H1 (cell line): Measurements from ENCODE around the gene P3H4. TPM values are rescaled to one million over a fixed set of nuclear protein-coding genes. Genes with fewer than 3 reads are reported as not detected.

ENCODE experiments used
- CTCF ChIA-PET: fragments of 300-600 bp; sonication (Branson Sonifier 250); formaldehyde crosslinking; loops from one replicate; lab custom pipeline; 2021; ENCODE audit not compliant: partially characterized antibody; lab: Charles Lee
- POLR2A ChIA-PET: fragments of 300-600 bp; sonication (Branson Sonifier 250); formaldehyde crosslinking; loops from one replicate; lab custom pipeline; 2021; ENCODE audit warnings: inconsistent platforms; ENCODE audit not compliant: partially characterized antibody; lab: Charles Lee
- DNase-seq, 2 experiments: peaks; one replicate each; pipeline versions ENCODE4 v3.0.0 to v3.0.0-alpha.2; 2010 to 2022; ENCODE audit warnings: low spot score in 2 of 2, low read depth in 1 of 2, mixed read lengths in 1 of 2
- FAIRE-seq: peaks from 2 replicates; lab custom pipeline; 2011; peaks lifted over from hg19 to GRCh38; lab: Jason Lieb, UNC
- H2AFZ ChIP-seq: 2 replicates; pipeline ENCODE4 v1.8.1; 2012; ENCODE audit warnings: low read length, inconsistent platforms
- H2AK5ac ChIP-seq: 2 replicates; pipeline ENCODE4 v1.6.1; 2013; ENCODE audit warnings: low read depth, low read length
- H2BK120ac ChIP-seq: replicated peaks from 2 replicates; pipeline ENCODE3; 2013; ENCODE audit warnings: low read depth, low read length, inconsistent platforms
- H2BK12ac ChIP-seq: 2 replicates; pipeline ENCODE4 v1.6.1; 2013; ENCODE audit warnings: low read depth, low read length
- H2BK15ac ChIP-seq: 2 replicates; pipeline ENCODE4 v1.6.1; 2013; ENCODE audit warnings: low read length
- H2BK20ac ChIP-seq: 2 replicates; pipeline ENCODE4 v1.6.1; 2013; ENCODE audit warnings: low read length
- H2BK5ac ChIP-seq: 2 replicates; pipeline ENCODE4 v1.6.1; 2013; ENCODE audit warnings: low read depth, low read length
- H3K14ac ChIP-seq: 2 replicates; pipeline ENCODE4 v1.6.1; 2013; ENCODE audit warnings: inconsistent platforms; ENCODE audit not compliant: insufficient read length
- H3K18ac ChIP-seq: 2 replicates; pipeline ENCODE4 v1.6.1; 2013; ENCODE audit warnings: low read length; ENCODE audit errors: extremely low read depth
- H3K23ac ChIP-seq: 2 replicates; pipeline ENCODE4 v1.6.1; 2013; ENCODE audit warnings: inconsistent platforms; ENCODE audit not compliant: insufficient read length
- H3K23me2 ChIP-seq: 2 replicates; pipeline ENCODE4 v1.6.1; 2013; ENCODE audit warnings: low read depth, low read length
- H3K27ac ChIP-seq: 2 replicates; pipeline ENCODE4 v1.6.1; 2011; ENCODE audit warnings: low read depth, low read length, inconsistent platforms
- H3K27me3 ChIP-seq, 4 experiments: replicated peaks in 1 of 4; 1 replicate in 1 of 4; 2 replicates in 3 of 4; pipeline versions ENCODE4 v1.6.1 to v1.8.1; 2011 to 2013; ENCODE audit warnings: low read length in 3 of 4, mild to moderate bottlenecking in 3 of 4, inconsistent platforms in 2 of 4, mixed read lengths in 2 of 4, moderate library complexity in 1 of 4; ENCODE audit not compliant: control insufficient read depth in 3 of 4, insufficient read depth in 3 of 4; ENCODE audit errors: extremely low read depth in 1 of 4
- H3K36me3 ChIP-seq, 4 experiments: 2 replicates each; pipeline versions ENCODE4 v1.6.1 to v1.8.1; 2011 to 2013; ENCODE audit warnings: mild to moderate bottlenecking in 4 of 4, low read length in 3 of 4, moderate library complexity in 2 of 4, control low read depth in 1 of 4, inconsistent platforms in 1 of 4; ENCODE audit not compliant: insufficient read depth in 4 of 4, control insufficient read depth in 2 of 4
- H3K4ac ChIP-seq: replicated peaks from 2 replicates; pipeline ENCODE3; 2013; ENCODE audit warnings: low read length, low read depth, mixed read lengths, inconsistent platforms; ENCODE audit not compliant: insufficient read length
- H3K4me1 ChIP-seq, 4 experiments: replicated peaks in 1 of 4; 1 replicate in 1 of 4; 2 replicates in 3 of 4; pipeline versions ENCODE4 v1.6.1 to v1.8.1; 2011 to 2013; ENCODE audit warnings: low read length in 3 of 4, inconsistent platforms in 2 of 4, mixed read lengths in 1 of 4; ENCODE audit not compliant: insufficient read depth in 4 of 4, control insufficient read depth in 3 of 4
- H3K4me2 ChIP-seq, 2 experiments: 2 replicates each; pipeline versions ENCODE4 v1.6.1 to v1.8.1; 2011 to 2013; ENCODE audit warnings: low read depth in 2 of 2, low read length in 2 of 2, control low read depth in 1 of 2, inconsistent platforms in 1 of 2, mild to moderate bottlenecking in 1 of 2; ENCODE audit not compliant: insufficient read depth in 1 of 2
- H3K4me3 ChIP-seq, 4 experiments: fragments of 200-600, 300-600 bp in 1 of 4; sonication (generic), shearing (Covaris generic), sonication (Bioruptor Twin) in 1 of 4; 2 replicates each; pipeline versions ENCODE4 v1.5.1 to v1.8.1; 2011 to 2016; ENCODE audit warnings: low read length in 4 of 4, low read depth in 3 of 4, control low read depth in 2 of 4, inconsistent platforms in 2 of 4, mild to moderate bottlenecking in 2 of 4, mixed read lengths in 1 of 4, moderate library complexity in 1 of 4; ENCODE audit not compliant: insufficient read depth in 2 of 4; ENCODE audit errors: extremely low read depth in 1 of 4
- H3K56ac ChIP-seq: replicated peaks from 2 replicates; pipeline ENCODE3; 2013; ENCODE audit warnings: low read depth, mild to moderate bottlenecking, mixed read lengths, low read length, inconsistent platforms; ENCODE audit not compliant: insufficient read length
- H3K79me1 ChIP-seq: 2 replicates; pipeline ENCODE4 v1.6.1; 2013; ENCODE audit warnings: low read depth, low read length, control low read depth
- H3K79me2 ChIP-seq, 2 experiments: 2 replicates each; pipeline versions ENCODE4 v1.6.1 to v1.8.1; 2012 to 2013; ENCODE audit warnings: low read length in 2 of 2, mild to moderate bottlenecking in 2 of 2, inconsistent platforms in 1 of 2; ENCODE audit not compliant: insufficient read depth in 2 of 2, control insufficient read depth in 1 of 2
- H3K9ac ChIP-seq, 4 experiments: replicated peaks in 1 of 4; 1 replicate in 1 of 4; 2 replicates in 3 of 4; pipeline versions ENCODE4 v1.6.1 to v1.8.1; 2011 to 2013; ENCODE audit warnings: low read depth in 3 of 4, low read length in 3 of 4, control low read depth in 2 of 4, mild to moderate bottlenecking in 2 of 4, moderate library complexity in 2 of 4, inconsistent platforms in 1 of 4; ENCODE audit errors: extremely low read depth in 1 of 4
- H3K9me3 ChIP-seq, 2 experiments: 2 replicates each; pipeline versions ENCODE4 v1.6.1 to v1.8.1; 2012 to 2013; ENCODE audit warnings: mild to moderate bottlenecking in 2 of 2, moderate library complexity in 2 of 2, control low read depth in 1 of 2, inconsistent platforms in 1 of 2, low read depth in 1 of 2, low read length in 1 of 2, mixed read lengths in 1 of 2; ENCODE audit not compliant: insufficient read depth in 2 of 2
- H4K20me1 ChIP-seq, 2 experiments: replicated peaks in 1 of 2; 2 replicates each; pipeline versions ENCODE3 to v1.8.1; 2011 to 2013; ENCODE audit warnings: inconsistent platforms in 2 of 2, low read length in 2 of 2, mild to moderate bottlenecking in 1 of 2; ENCODE audit not compliant: insufficient read depth in 2 of 2, control insufficient read depth in 1 of 2
- H4K5ac ChIP-seq: 2 replicates; pipeline ENCODE4 v1.6.1; 2013; ENCODE audit warnings: low read length, low read depth, mixed read lengths, inconsistent platforms; ENCODE audit not compliant: insufficient read length
- H4K8ac ChIP-seq: 2 replicates; pipeline ENCODE4 v1.8.0; 2013; ENCODE audit warnings: mild to moderate bottlenecking, moderate library complexity, low read length, inconsistent platforms; ENCODE audit not compliant: insufficient read depth; ENCODE audit errors: extremely low read depth
- H4K91ac ChIP-seq: replicated peaks from 2 replicates; pipeline ENCODE3; 2013; ENCODE audit warnings: low read length, mixed read lengths, inconsistent platforms; ENCODE audit not compliant: insufficient read length
- BACH1 ChIP-seq: IDR thresholded peaks from 2 replicates; pipeline ENCODE4 v1.6.1; 2012; ENCODE audit warnings: low read length, improper control_type of control experiment
- RFX5 ChIP-seq: IDR thresholded peaks from 2 replicates; pipeline ENCODE4 v1.6.1; 2011; ENCODE audit warnings: low read depth, low read length, improper control_type of control experiment, borderline replicate concordance
- WGBS, 2 experiments: shearing (Covaris generic) in 1 of 2; methylation state at CpG; one replicate each; pipeline versions ENCODE4 v1.1.6 to v1.1.7; 2013 to 2015; ENCODE audit warnings: low lambda C conversion rate in 2 of 2, mixed read lengths in 2 of 2, inconsistent platforms in 1 of 2, low coverage in 1 of 2, missing lambda C conversion rate in 1 of 2; ENCODE audit not compliant: insufficient replicate concordance in 2 of 2, insufficient coverage in 1 of 2, insufficient read length in 1 of 2; ENCODE audit errors: extremely low coverage in 1 of 2, missing lambda C conversion rate in 1 of 2; 5-methylcytosine and 5-hydroxymethylcytosine counted together
- polyA plus RNA-seq, 7 experiments: library from polyadenylated mRNA; depleted of rRNA in 3 of 7; stranded (reverse) in 5 of 7; unstranded in 2 of 7; fragments of >200 nt in 5 of 7; fragments of 200-250 nt in 2 of 7; gene quantifications; 1 replicate in 5 of 7; 2 replicates in 1 of 7; 4 replicates in 1 of 7; pipeline versions ENCODE4 v1.2.1 to v1.2.3, GENCODE V29; 2011 to 2013; ENCODE audit warnings: missing spikeins in 2 of 7, mixed read lengths in 2 of 7
- total RNA-seq: library from RNA; stranded (reverse); fragmentation: NEBNext Ultra II Directional; extraction: Animal tissue kit (Norgen Biotek cat#: 25700); gene quantifications from 2 replicates; pipeline ENCODE4 v1.2.1, GENCODE V29; 2021

The P3H4 gene
- total and polyA plus RNA-seq, 2 of the 8 experiments (the other 6 are each of a cell fraction or from before 2014, with no cell fraction given) = 23.4 to 26.7 TPM

GRCh38 chr17:41796121-41796895, 15.4 kb downstream of the P3H4 start:
- no peak overlapping the region for H3K23ac ChIP-seq
- ChIA-PET POLR2A (interaction anchor here (0.7 to 4.2 kb wide), 6 partner anchors 9 to 108 kb away, joined by 3 to 41 read pairs (median 3); partner anchors contain the start of gene JUP), CTCF (interaction anchor here (0.6 to 10.9 kb wide), 6 partner anchors 8 to 168 kb away, joined by 3 to 149 read pairs (median 3); partner anchors contain the start of gene JUP)
- no peak for TF ChIP-seq RFX5
- no peak for TF ChIP-seq BACH1
- no peaks in the 10 kb centered on the region for H3K79me1 ChIP-seq
- H3K79me2 ChIP-seq = no peaks in the 10 kb centered on the region
- no peak overlapping the region for H3K27ac ChIP-seq
- no peak overlapping the region for H2BK15ac ChIP-seq
- H3K9ac ChIP-seq = no peak overlapping the region
- H3K4ac ChIP-seq = no peak overlapping the region
- H2BK120ac ChIP-seq = no peak overlapping the region
- H4K20me1 ChIP-seq = no peaks in the 10 kb centered on the region
- H3K23me2 ChIP-seq = peaks cover 2% of the 10 kb centered on the region; the same call in 1 of the 2 replicates
- no peak for FAIRE-seq
- 91% methylated on average over 10 of the region's 10 CpGs; no CpG with 5 or more reads in 1 of the 2 experiments for WGBS, 2 experiments
- no peak overlapping the region for H3K14ac ChIP-seq
- no peak overlapping the region for H2BK20ac ChIP-seq
- H2BK12ac ChIP-seq = no peak overlapping the region
- H2AK5ac ChIP-seq = no peak overlapping the region
- H3K36me3 ChIP-seq = no peaks in the 10 kb centered on the region
- no peak overlapping the region for H3K18ac ChIP-seq
- no peak overlapping the region for H3K4me3 ChIP-seq
- peaks cover 0 to 4% (median 2%) of the 10 kb centered on the region in 4 experiments; a peak in 4 of 7 replicates for H3K27me3 ChIP-seq
- H4K91ac ChIP-seq = no peak overlapping the region
- H3K4me1 ChIP-seq = peaks cover 10 to 29% (median 23%) of the 10 kb centered on the region in 4 experiments
- no peak overlapping the region for H2AFZ ChIP-seq
- H2BK5ac ChIP-seq = no peak overlapping the region
- H3K9me3 ChIP-seq = no peaks in the 10 kb centered on the region
- no peak overlapping the region for H3K56ac ChIP-seq
- 0 out of 2 replicates have a peak overlapping the region, but pooled peaks have one; percentile 3 for H4K8ac ChIP-seq
- H4K5ac ChIP-seq = no peak overlapping the region
- no peak overlapping the region for H3K4me2 ChIP-seq
- DNase-seq = no peak
